Caki2 (cell line): ENCODE data around the gene PIK3R4. TPM values are rescaled to one million over a fixed set of nuclear protein-coding genes. Genes with fewer than 3 reads are reported as not detected.

Source experiments
- DNase-seq: peaks from one replicate; pipeline ENCODE4 v3.0.0-alpha.2; 2015; ENCODE audit warnings: low read depth
- in situ Hi-C: cut with HindIII; loops from 2 replicates; pipeline ENCODE4 v1.10.0; 2016; ENCODE audit warnings: low sequenced_read_pairs, low pct_unique_long_range_greater_than_20kb, mixed read lengths
- total RNA-seq: library from RNA; depleted of rRNA; stranded (reverse); fragments of >200 nt; shearing (Covaris generic); gene quantifications from 2 replicates; pipeline ENCODE4 v1.2.3, GENCODE V29; 2014; ENCODE audit warnings: low replicate concordance; rRNA removed

Gene PIK3R4
- total RNA-seq, 1 experiment from 2014 or later = 15.9 TPM

GRCh38 chr3:130659911-130660310 is 86.7 kb downstream of the PIK3R4 start:
- in situ Hi-C loops = no loop called here
- DNase-seq = no peak

- DNase-seq = no peak
- in situ Hi-C loops = no loop called here
Measured at GRCh38 chr3:130658678-130659077, 88.0 kb downstream of the PIK3R4 start.

- in situ Hi-C loops = no loop called here
- no peak for DNase-seq
Measured at GRCh38 chr3:130656627-130657026, 90.0 kb downstream of the PIK3R4 start.

- no peak for DNase-seq
- in situ Hi-C loops = no loop called here
Measured at GRCh38 chr3:130654921-130655320, 91.7 kb downstream of the PIK3R4 start.

- DNase-seq = no peak
- in situ Hi-C loops = no loop called here
Measured at GRCh38 chr3:130654091-130654490, 92.5 kb downstream of the PIK3R4 start.

DNA sequence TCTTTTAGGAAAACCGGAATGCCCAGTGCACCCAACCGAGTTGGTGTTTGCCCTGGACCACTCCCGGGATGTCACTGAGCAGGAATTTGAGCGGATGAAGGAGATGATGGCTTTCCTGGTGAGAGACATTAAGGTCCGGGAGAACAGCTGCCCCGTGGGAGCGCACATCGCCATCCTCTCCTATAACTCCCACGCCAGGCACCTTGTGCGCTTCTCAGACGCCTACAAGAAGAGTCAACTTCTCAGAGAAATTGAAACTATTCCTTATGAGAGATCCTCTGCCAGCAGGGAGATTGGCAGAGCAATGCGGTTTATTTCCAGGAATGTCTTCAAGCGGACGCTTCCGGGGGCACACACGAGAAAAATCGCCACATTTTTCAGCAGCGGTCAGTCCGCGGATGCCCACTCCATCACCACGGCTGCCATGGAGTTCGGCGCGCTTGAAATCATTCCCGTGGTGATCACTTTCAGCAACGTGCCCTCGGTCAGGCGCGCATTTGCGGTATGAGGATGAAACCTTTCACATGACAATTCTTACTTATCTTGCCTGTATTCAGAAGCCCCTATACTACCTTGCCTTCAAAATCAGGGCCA is 97.5 kb downstream of the PIK3R4 start:
- in situ Hi-C loops = no loop called here
- DNase-seq = no peak

GRCh38 chr3:130648293-130648692 is 98.3 kb downstream of the PIK3R4 start:
- in situ Hi-C loops = no loop called here
- DNase-seq = no peak

DNA sequence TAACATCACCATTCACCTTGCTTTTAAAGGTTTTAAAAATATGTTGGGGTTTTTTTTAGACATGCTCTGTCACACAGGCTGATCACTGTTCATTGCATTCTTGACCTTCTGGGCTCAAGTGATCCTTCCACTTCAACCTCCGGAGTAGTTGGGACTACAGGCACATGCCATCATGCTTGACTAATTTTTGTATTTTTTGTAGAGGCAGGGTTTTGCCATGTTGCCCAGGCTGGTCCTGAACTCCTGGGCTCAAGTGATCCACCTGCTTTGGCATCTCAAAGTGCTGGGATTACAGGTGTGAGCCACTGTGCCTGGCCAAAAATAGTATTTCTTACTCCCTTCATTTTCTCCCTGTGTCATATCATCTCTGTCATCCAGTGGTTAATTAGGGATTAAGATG is 101.4 kb downstream of the PIK3R4 start:
- in situ Hi-C loops = no loop called here
- DNase-seq = no peak

- in situ Hi-C loops = no loop called here
Measured at GRCh38 chr3:130644628-130645253, 101.9 kb downstream of the PIK3R4 start.

DNA sequence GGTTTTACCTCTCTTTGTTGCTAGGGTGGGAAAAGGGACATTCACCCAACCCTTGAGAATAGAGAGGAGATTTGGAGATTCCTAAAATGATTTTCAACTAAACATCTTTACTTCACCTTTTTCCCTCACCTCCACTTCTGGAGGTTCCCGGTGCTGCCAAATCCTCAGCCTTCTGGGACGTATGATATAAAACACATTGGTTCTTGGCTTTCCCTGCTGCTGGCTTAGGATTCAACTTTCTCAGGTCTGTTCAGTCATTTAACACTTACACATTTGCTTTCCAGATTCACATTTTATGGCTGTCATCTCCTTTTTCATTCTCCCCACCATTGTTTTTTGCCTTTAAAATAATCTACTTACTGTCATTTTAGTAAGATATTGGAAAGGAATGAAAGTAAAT is 106.6 kb downstream of the PIK3R4 start:
- DNase-seq = no peak
- in situ Hi-C loops = no loop called here

More at GRCh38 chr3:130644628-130645253, 101.9 kb downstream of the PIK3R4 start:
- DNase-seq = no peak

DNA sequence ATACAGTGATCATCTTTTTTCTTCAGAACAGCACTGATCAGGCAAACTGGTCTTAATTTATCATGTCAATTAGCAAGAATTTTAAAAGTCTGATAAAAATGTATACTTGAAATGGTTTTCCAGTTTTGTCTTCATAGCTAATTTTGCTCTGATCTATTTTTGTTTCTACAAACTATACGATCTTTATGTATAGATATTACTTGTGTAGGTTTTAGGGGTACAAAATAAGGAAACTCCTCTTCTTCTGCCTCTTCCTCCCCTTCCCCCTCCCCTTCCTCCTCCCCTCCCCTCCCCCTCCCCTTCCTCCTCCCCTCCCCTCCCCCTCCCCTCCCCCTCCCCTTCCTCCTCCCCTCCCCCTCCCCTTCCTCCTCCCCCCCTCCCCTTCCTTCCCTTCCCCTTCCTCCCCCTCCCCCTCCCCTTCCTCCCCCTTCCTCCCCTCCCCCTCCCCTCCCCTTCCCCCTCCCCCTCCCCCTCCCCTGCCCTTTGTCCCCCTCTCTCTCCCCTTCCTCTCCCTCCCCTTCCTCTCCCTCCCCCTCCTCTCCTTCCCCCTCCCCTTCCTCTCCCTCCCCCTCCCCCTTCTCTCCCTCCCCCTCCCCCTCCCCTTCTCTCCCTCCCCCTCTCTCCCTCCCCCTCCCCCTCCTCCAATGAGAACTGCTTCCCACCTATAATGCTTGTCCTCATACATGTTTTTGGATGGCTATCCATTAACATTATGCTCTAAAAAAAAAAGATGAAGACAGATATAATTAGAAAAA is 110.0 kb downstream of the PIK3R4 start:
- in situ Hi-C loops = no loop called here
- DNase-seq = no peak

- no peak for DNase-seq
- in situ Hi-C loops = no loop called here
Measured at GRCh38 chr3:130635978-130636377, 110.7 kb downstream of the PIK3R4 start.

GRCh38 chr3:130635285-130635684 is 111.3 kb downstream of the PIK3R4 start:
- in situ Hi-C loops = no loop called here
- no peak for DNase-seq

Other genes with a start within 250 kb of the PIK3R4 start
- not detected in 2 replicates for gene COL6A6, start 229.7 kb downstream of the PIK3R4 start, total RNA-seq
- 21.1 and 36.4 TPM in 2 replicates for gene ATP2C1, start 147.3 kb upstream of the PIK3R4 start, total RNA-seq